HCT116 (cell line): ENCODE data around the gene NFASC. TPM values are rescaled to one million over a fixed set of nuclear protein-coding genes. Genes with fewer than 3 reads are reported as not detected.

ENCODE experiments used
- ATAC-seq: fragments of 200-7000 bp; cut with Tn5 transposase; 2 replicates; pipeline ENCODE4 v1.9.1; 2020; ENCODE audit warnings: mild to moderate bottlenecking, moderate library complexity
- BruUV-seq: library from RNA; stranded (reverse); fragments of 400-500 nt; replicated peaks from 2 replicates; lab custom pipeline; 2021; lab: Mats Ljungman, UMichigan
- CTCF ChIA-PET: fragments of 300-600 bp; sonication (Branson Sonifier 250); formaldehyde crosslinking; loops from one replicate; lab custom pipeline; 2021; ENCODE audit warnings: antibody characterized with exemption; lab: Charles Lee
- POLR2A ChIA-PET: fragments of 300-600, 350-600 bp; sonication (Branson Sonifier 250); formaldehyde crosslinking; loops from one replicate; lab custom pipeline; 2021; ENCODE audit warnings: antibody characterized with exemption; lab: Charles Lee
- RAD21 ChIA-PET, 2 experiments: fragments of 300-600 bp; sonication (Branson Sonifier 250); formaldehyde crosslinking; loops; one replicate each; lab custom pipeline; 2023; ENCODE audit warnings: low total read pairs in 2 of 2; ENCODE audit not compliant: uncharacterized antibody in 2 of 2, unreplicated experiment in 2 of 2, low non-redundant PET in 1 of 2; lab: Charles Lee
- DNase-seq: peaks from one replicate; pipeline ENCODE4 v3.0.0-alpha.2; 2010; ENCODE audit warnings: low read depth, low spot score
- H2AFZ ChIP-seq: fragments of 200-600 bp; shearing (Covaris generic), sonication (generic); 2 replicates; pipeline ENCODE4 v1.6.1; 2017; ENCODE audit warnings: low read depth, mixed run types, mixed read lengths, antibody characterized with exemption, low read length; ENCODE audit not compliant: poor library complexity, severe bottlenecking
- H3K27ac ChIP-seq: 2 replicates; pipeline ENCODE4 v1.5.1; 2012; ENCODE audit warnings: low read depth, low read length
- H3K27me3 ChIP-seq: fragments of 200-600 bp; sonication (generic); 2 replicates; pipeline ENCODE4 v1.6.1; 2016; ENCODE audit warnings: mixed run types, low read length, mixed read lengths; ENCODE audit not compliant: insufficient read depth
- H3K36me3 ChIP-seq, 2 experiments: fragments of 200-500 bp in 1 of 2; fragments of 200-600 bp in 1 of 2; sonication (Bioruptor generic) in 1 of 2; sonication (generic) in 1 of 2; 2 replicates each; pipeline versions ENCODE4 v1.5.1 to v1.6.1; 2014 to 2016; ENCODE audit warnings: low read length in 2 of 2, inconsistent platforms in 1 of 2, mixed read lengths in 1 of 2, mixed run types in 1 of 2; ENCODE audit not compliant: insufficient read depth in 2 of 2, control insufficient read depth in 1 of 2
- H3K4me1 ChIP-seq, 2 experiments: fragments of 200-600 bp in 1 of 2; sonication (generic) in 1 of 2; 2 replicates each; pipeline versions ENCODE4 v1.5.1 to v1.6.1; 2012 to 2017; ENCODE audit warnings: low read length in 2 of 2, inconsistent platforms in 1 of 2, mild to moderate bottlenecking in 1 of 2, mixed read lengths in 1 of 2, mixed run types in 1 of 2, moderate library complexity in 1 of 2; ENCODE audit not compliant: insufficient read depth in 2 of 2, control insufficient read depth in 1 of 2
- H3K4me2 ChIP-seq: fragments of 200-600 bp; sonication (generic); 2 replicates; pipeline ENCODE4 v1.6.1; 2017; ENCODE audit warnings: mixed run types, low read length, mixed read lengths
- H3K4me3 ChIP-seq, 2 experiments: fragments of 200-600 bp in 1 of 2; sonication (generic) in 1 of 2; replicated peaks in 1 of 2; 2 replicates each; pipeline ENCODE4 v1.5.1; 2011 to 2016; ENCODE audit warnings: low read length in 2 of 2, control low read depth in 1 of 2, low read depth in 1 of 2, mild to moderate bottlenecking in 1 of 2, mixed read lengths in 1 of 2, mixed run types in 1 of 2
- H3K79me2 ChIP-seq: fragments of 200-600 bp; sonication (generic); 2 replicates; pipeline ENCODE4 v1.6.1; 2017; ENCODE audit warnings: mild to moderate bottlenecking, mixed run types, low read length, moderate library complexity, mixed read lengths; ENCODE audit not compliant: insufficient read depth
- H3K9ac ChIP-seq: fragments of 200-600 bp; sonication (generic); 2 replicates; pipeline ENCODE4 v1.6.1; 2016; ENCODE audit warnings: low read length, mixed read lengths
- H3K9me2 ChIP-seq: fragments of 200-600 bp; sonication (generic), shearing (Covaris generic); 2 replicates; pipeline ENCODE4 v1.6.1; 2017; ENCODE audit warnings: mixed run types, mild to moderate bottlenecking, moderate library complexity; ENCODE audit not compliant: insufficient read depth
- H3K9me3 ChIP-seq, 2 experiments: fragments of 200-500 bp in 1 of 2; fragments of 200-600 bp in 1 of 2; sonication (Bioruptor generic) in 1 of 2; sonication (generic) in 1 of 2; 2 replicates each; pipeline ENCODE4 v1.6.1; 2014 to 2017; ENCODE audit warnings: low read length in 2 of 2, mixed read lengths in 2 of 2, inconsistent platforms in 1 of 2, low read depth in 1 of 2, mild to moderate bottlenecking in 1 of 2, mixed run types in 1 of 2, moderate library complexity in 1 of 2; ENCODE audit not compliant: control insufficient read depth in 1 of 2, insufficient read depth in 1 of 2
- H4K20me1 ChIP-seq: fragments of 200-600 bp; sonication (generic), shearing (Covaris generic); 2 replicates; pipeline ENCODE4 v1.6.1; 2017; ENCODE audit warnings: mixed run types, mild to moderate bottlenecking, moderate library complexity; ENCODE audit not compliant: insufficient read depth
- ATF3 ChIP-seq: IDR thresholded peaks from 2 replicates; pipeline ENCODE4 v1.6.1; 2012
- CBX3 ChIP-seq: IDR thresholded peaks from 2 replicates; pipeline ENCODE4 v1.6.1; 2012; ENCODE audit warnings: low read depth
- CEBPB ChIP-seq: IDR thresholded peaks from 2 replicates; pipeline ENCODE4 v1.6.1; 2012; ENCODE audit warnings: low read depth
- CTCF ChIP-seq, 3 experiments: fragments of 200-600 bp in 1 of 3; sonication (generic) in 1 of 3; IDR thresholded peaks in 2 of 3; conservative IDR thresholded peaks in 1 of 3; 2 replicates each; pipeline ENCODE4 v1.5.1; 2012 to 2017; ENCODE audit warnings: low read depth in 2 of 3, low read length in 2 of 3, antibody characterized with exemption in 1 of 3, borderline replicate concordance in 1 of 3, control low read depth in 1 of 3, mild to moderate bottlenecking in 1 of 3, mixed read lengths in 1 of 3, mixed run types in 1 of 3, moderate library complexity in 1 of 3; ENCODE audit not compliant: insufficient read depth in 1 of 3
- EGR1 ChIP-seq: IDR thresholded peaks from 2 replicates; pipeline ENCODE4 v1.6.1; 2012; ENCODE audit warnings: low read depth
- ELF1 ChIP-seq: IDR thresholded peaks from 2 replicates; pipeline ENCODE4 v1.6.1; 2012; ENCODE audit warnings: low read depth, borderline replicate concordance
- EZH2phosphoT487 ChIP-seq: fragments of 200-600 bp; IDR thresholded peaks from 2 replicates; pipeline ENCODE4 v1.6.1; 2018; ENCODE audit warnings: antibody characterized with exemption, borderline replicate concordance
- FOSL1 ChIP-seq: IDR thresholded peaks from 2 replicates; pipeline ENCODE4 v1.6.1; 2012; ENCODE audit warnings: low read depth
- JUND ChIP-seq: IDR thresholded peaks from 2 replicates; pipeline ENCODE4 v1.6.1; 2012
- MAX ChIP-seq: IDR thresholded peaks from 2 replicates; pipeline ENCODE4 v1.6.1; 2012
- POLR2A ChIP-seq: IDR thresholded peaks from 2 replicates; pipeline ENCODE4 v1.7.0; 2011; ENCODE audit warnings: borderline replicate concordance; ENCODE audit not compliant: insufficient read depth, insufficient read length; ENCODE audit errors: extremely low read depth
- POLR2AphosphoS5 ChIP-seq: IDR thresholded peaks from 2 replicates; pipeline ENCODE4 v1.6.1; 2011; ENCODE audit warnings: mild to moderate bottlenecking, low read depth, low read length, moderate library complexity
- RAD21 ChIP-seq: IDR thresholded peaks from 2 replicates; pipeline ENCODE4 v1.6.1; 2012; ENCODE audit warnings: low read depth, mild to moderate bottlenecking
- TCF7L2 ChIP-seq: IDR thresholded peaks from 2 replicates; pipeline ENCODE4 v1.7.0; 2011; ENCODE audit warnings: borderline replicate concordance, inconsistent platforms; ENCODE audit not compliant: insufficient read depth, insufficient read length; ENCODE audit errors: extremely low read depth
- YY1 ChIP-seq: IDR thresholded peaks from 2 replicates; pipeline ENCODE4 v1.6.1; 2011; ENCODE audit warnings: low read length, low read depth, moderate library complexity, mild to moderate bottlenecking; ENCODE audit not compliant: insufficient replicate concordance; ENCODE audit errors: extremely low read depth
- ZFX ChIP-seq: fragments of 450-650 bp; IDR thresholded peaks from 2 replicates; pipeline ENCODE4 v1.6.1; 2017
- intact Hi-C: fragments of 100-400 bp; cut with micrococcal nuclease; formaldehyde crosslinking; loops from 2 replicates; pipeline ENCODE4 v1.10.0; 2022
- total RNA-seq: library from RNA; stranded (reverse); gene quantifications from one replicate; pipeline ENCODE4 v1.2.1, GENCODE V29; 2021; ENCODE audit not compliant: unreplicated experiment

NFASC gene
- total RNA-seq, 1 experiment from 2014 or later: 0.57 TPM

- RAD21 ChIA-PET: no interaction called here
- DNase-seq (no peak), ATAC-seq (no peak)
- Histone ChIP-seq H4K20me1 (no peaks in the 10 kb centered on the region), H3K36me3 (no peaks in the 10 kb centered on the region), H3K4me2 (no peak overlapping the region), H3K4me1 (no peaks in the 10 kb centered on the region), H3K27ac (no peak overlapping the region), H3K4me3 (no peak overlapping the region), H3K9me2 (no peaks in the 10 kb centered on the region), H3K79me2 (no peaks in the 10 kb centered on the region), H2AFZ (no peak overlapping the region), H3K9me3 (no peaks in the 10 kb centered on the region), H3K27me3 (peaks cover 49% of the 10 kb centered on the region), H3K9ac (no peak overlapping the region)
- POLR2A ChIA-PET: no interaction called here
- CTCF ChIA-PET: no interaction called here
- no TSS peak for BruUV-seq
- TF ChIP-seq RAD21: no peak
- no peak for TF ChIP-seq JUND
- TF ChIP-seq ATF3: no peak
- TF ChIP-seq CEBPB: no peak
- TF ChIP-seq MAX: no peak
- no peak for TF ChIP-seq POLR2A
- TF ChIP-seq FOSL1: no peak
- TF ChIP-seq ELF1: no peak
- no peak for TF ChIP-seq POLR2AphosphoS5
- no peak for TF ChIP-seq EGR1
- no peak for TF ChIP-seq CTCF (IDR thresholded peaks at IDR 0.05 in 2 of 3, conservative IDR thresholded peaks at IDR 0.05 in 1 of 3; ENCODE audit: borderline replicate concordance in 1 of 3, insufficient read depth in 1 of 3, low read depth in 2 of 3, low read length in 2 of 3)
- TF ChIP-seq ZFX: no peak
- no peak for TF ChIP-seq YY1
- TF ChIP-seq CBX3: no peak
- no peak for TF ChIP-seq TCF7L2
- TF ChIP-seq EZH2phosphoT487: no peak
- intact Hi-C loops: no loop called here
These were observed 25.4 kb downstream of the NFASC start for GRCh38 chr1:204896023-204896422.
